ENCODE data around the gene NR2C2AP.
A peak's percentile ranks its signal among the peaks of the same experiment; 100 is the strongest.
"Not testable (repeated sequence)": the region's sequence is repeated elsewhere in the genome, so short reads cannot be mapped to it uniquely, and the experiment has no call there.

Gene NR2C2AP, protein sequence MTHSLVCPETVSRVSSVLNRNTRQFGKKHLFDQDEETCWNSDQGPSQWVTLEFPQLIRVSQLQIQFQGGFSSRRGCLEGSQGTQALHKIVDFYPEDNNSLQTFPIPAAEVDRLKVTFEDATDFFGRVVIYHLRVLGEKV

DNA sequence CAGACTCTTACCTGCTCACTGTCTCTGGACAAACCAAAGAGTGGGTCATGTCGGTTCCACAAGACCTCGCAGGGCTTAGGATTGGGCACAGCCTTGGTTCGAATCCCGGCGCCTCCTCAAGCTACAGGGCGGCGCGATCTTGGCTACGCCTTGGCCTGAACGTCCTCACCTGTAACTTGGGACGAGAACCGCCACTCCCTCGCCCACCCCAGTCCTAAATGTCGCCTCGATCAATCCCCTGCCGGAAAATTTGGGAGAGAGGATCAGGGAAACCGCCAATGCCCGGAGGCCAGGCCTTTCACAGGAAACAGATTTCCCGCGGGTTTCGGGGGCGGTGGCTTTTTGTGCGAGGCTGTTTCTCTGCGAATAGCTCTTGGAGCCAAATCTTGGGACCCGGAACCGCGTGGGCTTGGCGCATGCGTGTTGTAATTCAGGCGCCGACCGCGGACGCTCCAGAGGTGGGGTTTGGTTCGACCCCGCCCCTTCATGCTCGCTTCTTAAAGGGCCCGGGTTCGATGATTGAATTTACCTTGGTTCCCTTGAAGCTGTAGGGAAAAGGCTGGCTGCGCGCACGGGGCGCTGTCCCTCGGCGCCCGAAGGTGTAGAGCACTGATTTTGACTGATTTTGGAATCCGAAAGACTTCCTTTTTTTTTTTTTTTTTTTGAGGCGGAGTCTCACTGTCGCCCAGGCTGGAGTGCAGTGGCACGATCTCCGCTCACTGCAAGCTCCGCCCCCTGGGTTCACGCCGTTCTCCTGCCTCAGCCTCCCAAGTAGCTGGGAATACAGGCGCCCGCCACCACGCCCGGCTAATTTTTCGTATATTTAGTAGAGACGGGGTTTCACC lies at the start of gene NR2C2AP:
Gene NR2C2AP, minus strand, starts transcription at position 403 of the 845 bp plus-strand sequence. Its CDS starts 354 bp downstream, at position 49.
- DNase-seq = peak; percentile 88

DNA sequence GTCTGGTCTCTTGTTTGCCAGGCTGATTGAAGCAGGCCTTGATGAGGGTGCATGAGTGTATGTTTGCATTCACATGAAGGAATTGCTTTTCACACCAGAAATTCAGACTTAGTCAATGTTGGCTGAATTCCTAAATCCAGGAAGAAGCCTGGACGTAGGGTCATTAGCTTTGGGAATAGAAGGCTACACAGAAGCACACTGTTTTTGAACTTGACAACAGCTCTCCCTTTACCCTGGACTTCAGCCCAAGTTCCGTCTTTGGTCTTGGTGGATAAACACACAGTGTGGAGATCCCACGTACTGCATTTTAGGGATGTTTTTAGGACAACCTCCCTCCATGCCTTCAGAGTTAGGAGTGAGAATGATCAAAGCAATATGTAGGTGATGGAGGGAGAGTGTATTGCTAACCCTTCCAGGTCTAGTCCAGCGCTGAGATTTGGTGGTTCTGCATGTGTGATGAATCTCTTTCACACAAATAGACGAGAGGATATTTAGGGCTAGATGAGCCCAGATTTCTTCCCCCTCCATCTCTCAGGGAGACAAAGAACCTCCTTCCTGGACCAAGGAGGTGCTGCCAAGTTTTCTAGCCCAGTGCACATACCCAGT lies 47.1 kb upstream of the NR2C2AP start:
- no peak for DNase-seq

DNA sequence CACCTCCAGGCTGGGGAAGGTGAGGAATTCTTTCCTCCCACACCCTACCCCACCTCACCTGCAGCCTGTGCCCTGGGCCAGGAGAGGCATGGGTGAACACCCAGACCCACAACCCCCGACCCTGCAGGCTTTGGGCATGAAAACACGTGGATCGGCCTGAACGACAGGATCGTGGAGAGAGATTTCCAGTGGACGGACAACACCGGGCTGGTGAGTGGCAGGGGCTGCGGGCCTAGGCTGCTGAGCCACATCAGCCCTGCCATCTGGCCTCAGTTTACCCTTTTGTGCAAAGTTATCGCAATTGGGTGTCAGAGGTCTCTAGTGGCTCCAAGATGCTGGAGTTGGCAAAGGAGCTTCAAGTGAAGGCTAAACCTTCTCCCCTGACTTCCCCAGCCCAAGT lies 37.3 kb upstream of the NR2C2AP start:
- DNase-seq = no peak

DNA sequence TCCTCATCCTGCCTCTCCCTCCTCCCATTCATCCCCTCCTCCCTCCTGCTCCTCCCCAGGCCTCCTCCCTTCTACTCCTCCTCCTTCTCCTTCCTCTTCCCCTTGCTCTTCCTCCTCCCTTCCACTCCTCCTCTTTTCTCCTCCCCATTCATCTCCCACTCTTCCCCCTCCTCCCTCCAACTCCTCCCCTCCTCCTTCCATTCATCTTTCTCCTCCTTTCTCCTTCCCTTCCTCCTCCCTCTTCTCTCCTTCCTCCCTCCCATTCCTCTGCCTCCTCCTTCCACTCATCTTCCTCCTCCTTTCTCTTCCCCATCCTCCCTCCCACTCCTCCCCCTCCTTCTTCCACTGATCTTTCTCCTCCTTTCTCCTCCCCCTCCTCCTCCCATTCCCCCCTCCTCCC lies 36.5 kb upstream of the NR2C2AP start:
- DNase-seq = no peak

DNA sequence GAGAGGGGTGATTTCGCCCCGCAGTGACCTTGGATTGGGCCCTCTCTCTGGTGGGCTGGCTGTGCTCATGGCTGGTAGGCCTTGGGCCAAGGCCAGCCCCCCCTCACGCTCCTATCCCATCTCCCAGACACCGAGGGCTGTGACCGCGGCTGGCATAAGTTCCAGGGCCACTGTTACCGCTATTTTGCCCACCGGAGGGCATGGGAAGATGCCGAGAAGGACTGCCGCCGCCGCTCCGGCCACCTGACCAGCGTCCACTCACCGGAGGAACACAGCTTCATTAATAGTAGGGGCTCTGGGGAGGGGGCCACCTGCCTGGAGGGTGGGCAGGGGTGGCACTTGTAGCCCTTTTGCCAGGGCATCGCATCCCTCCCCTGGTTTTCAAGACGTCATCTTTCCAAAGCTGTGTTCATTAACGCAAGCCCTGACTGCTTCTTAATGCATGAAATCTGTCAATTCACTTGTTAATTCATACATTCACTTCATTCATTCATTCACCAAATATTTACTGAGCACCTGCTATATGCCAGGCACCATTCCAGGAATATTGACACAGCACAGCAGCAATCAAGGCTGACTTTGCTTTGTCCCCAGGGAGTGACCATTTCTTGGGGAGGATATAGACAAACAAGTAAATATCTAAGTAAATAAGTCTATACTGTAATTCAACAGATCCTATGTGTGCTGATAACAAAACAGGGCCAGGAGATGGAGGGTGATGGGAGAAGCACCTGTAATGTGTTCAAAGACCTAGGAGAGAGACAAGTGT lies 35.1 kb upstream of the NR2C2AP start:
- DNase-seq = no peak

DNA sequence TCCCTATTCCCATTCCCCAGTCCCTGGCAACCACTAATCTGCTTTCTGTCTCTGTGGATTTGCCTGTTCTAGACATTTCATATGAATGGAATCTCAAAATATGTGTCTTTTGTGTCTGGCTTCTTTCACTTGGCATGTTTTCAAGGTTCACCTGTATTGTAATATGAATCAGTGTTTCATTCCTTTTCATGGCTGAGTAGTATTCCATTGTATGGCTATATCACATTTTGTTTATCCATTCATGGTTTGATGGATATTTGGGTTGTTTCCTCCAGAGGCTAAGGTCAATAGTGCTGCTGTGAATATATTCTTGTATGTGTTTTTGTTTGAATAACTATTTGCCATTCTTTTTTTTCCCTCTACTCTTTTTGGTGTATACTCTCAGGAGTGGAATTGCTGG lies 33.0 kb upstream of the NR2C2AP start:
- no peak for DNase-seq

DNA sequence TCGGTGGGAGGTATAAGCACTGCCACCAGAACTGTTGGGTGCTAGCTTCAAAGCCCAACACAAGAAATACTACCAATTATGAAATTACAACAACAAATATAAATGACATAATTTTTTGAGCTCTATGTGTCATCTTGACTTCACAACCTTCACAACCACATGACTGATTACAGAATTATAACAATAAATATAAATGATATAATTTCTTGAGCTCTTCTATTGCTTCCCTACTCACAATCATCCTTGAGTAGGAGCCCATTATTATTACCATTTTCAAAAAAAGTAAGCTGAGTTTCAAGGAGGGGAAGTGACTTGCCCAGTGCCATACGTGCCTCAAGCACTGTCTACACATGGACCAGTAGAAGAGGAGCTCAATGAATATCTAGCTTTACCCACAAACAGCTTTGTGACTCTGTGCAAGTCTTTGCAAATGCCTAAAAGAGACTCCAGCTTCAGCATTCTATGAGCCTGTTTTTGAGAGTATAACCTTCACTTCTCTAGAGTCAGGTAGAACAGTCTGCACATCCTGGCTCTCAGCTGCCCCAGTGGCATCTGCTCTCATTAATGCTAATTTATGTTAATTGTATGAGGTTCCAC lies 31.1 kb upstream of the NR2C2AP start:
- DNase-seq = no peak

DNA sequence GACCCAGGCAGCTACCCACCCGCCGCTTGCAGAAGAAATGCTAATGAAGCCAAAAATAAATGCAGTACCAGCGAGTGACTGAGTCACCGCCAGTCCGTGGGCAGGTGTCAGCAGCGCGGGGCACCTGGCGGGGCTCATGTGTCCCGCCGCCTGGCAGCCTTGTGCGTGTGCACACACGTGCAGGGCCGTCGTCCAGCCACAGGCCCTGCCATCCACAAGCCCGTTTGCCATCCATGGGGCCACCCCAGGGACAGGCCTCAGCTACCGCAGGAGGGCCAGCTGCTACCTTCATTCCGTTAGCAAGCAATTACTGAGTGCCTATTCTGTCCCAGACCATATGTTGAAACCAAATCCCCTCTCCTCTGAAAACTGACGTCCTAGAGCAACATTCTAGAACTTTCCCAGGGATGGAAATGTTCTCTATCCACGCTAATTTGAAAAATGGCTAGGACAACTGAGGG lies 29.1 kb upstream of the NR2C2AP start:
- peak; percentile 81 for DNase-seq

DNA sequence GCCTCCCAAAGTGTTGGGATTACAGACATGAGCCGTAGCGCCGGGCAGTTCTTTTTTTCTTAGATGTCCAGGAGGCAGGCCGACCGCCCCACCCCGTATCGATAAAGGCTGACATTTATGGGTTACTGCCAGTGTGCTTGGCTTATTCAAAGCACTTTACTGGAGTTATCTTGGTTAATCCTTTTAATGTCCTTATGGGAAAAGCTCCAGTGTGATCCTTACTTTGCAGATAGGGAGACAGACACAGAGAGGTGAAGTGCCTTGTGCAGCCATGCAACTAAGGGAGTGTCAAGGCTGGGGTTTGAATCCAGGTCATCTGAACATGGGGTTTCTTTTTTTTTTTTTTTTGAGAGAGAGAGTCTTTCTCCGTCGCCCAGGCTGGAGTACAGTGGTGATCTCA lies 27.8 kb upstream of the NR2C2AP start:
- DNase-seq = no peak

DNA sequence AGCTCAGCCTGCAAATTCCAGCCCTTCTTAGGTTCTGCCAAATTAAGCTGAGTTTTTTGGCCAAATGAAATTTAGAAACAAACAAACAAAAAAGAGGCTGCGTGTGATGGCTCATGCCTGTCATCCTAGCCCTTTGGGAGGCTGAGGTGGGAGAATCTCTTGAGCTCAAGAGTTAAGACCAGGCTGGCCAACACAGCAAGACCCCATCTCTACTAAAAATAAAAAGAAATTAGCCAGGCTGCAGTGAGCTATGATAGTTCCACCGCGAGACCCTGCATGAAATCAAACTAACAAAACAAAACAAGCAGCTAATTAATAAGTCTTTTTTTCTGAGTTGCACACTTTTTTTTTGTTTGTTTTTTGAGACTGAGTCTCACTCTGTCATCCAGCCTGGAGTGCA lies 26.5 kb upstream of the NR2C2AP start:
- no peak for DNase-seq

DNA sequence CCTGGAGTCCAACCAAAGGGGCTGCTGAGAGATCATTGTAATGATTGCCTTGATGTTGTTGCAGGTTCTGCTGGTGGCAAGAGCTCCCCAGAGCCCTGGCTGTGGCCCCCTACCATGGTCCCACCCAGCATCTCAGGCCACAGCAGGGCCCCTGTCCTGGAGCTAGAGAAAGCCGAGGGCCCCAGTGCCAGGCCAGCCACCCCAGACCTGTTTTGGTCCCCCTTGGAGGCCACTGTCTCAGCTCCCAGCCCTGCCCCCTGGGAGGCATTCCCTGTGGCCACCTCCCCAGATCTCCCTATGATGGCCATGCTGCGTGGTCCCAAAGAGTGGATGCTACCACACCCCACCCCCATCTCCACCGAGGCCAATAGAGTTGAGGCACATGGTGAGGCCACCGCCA lies 24.0 kb upstream of the NR2C2AP start:
- DNase-seq = no peak

DNA sequence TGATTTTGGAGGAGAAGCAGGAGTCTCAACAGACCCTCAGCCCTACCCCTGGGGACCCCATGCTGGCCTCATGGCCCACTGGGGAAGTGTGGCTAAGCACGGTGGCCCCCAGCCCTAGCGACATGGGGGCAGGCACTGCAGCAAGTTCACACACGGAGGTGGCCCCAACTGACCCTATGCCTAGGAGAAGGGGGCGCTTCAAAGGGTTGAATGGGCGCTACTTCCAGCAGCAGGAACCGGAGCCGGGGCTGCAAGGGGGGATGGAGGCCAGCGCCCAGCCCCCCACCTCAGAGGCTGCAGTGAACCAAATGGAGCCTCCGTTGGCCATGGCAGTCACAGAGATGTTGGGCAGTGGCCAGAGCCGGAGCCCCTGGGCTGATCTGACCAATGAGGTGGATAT lies 23.4 kb upstream of the NR2C2AP start:
- DNase-seq = no peak

DNA sequence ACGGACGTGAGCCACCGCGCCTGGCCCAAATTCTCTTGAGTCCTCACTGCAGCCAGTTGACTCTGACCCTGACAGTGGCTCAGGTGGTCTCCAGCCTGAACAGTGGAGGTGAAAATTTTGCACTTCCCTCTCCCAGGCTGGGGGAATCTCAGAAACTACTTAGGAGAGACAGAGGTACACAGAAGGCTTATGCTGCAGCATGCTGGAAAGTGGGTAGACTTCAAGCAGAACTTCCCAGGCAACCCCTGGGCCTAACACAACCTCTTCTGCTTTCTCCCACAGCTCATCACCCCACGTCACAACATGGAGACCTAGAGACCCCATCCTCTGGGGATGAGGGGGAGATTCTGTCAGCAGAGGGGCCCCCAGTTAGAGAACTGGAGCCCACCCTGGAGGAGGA lies 23.0 kb upstream of the NR2C2AP start:
- DNase-seq = no peak

DNA sequence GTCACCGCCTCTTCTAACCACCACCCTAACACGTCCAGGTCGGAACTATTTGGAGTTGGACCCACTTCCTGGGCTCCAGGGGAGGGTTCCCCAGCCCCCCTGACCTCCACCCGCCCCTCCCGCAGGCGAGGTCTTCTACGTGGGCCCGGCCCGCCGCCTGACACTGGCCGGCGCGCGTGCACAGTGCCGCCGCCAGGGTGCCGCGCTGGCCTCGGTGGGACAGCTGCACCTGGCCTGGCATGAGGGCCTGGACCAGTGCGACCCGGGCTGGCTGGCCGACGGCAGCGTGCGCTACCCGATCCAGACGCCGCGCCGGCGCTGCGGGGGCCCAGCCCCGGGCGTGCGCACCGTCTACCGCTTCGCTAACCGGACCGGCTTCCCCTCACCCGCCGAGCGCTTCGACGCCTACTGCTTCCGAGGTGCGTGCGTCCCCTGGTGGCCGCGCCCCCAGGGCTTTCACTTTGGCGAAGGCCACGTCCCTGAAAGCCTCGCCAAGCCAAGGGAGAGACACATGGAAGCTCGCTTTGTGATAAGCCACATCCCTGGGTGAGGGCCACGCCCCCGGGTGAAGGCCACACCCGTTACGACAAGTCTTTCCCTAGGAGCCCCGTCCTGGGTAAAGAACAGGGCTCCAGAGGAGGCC lies 21.8 kb upstream of the NR2C2AP start:
- peak; percentile 16 for DNase-seq

DNA sequence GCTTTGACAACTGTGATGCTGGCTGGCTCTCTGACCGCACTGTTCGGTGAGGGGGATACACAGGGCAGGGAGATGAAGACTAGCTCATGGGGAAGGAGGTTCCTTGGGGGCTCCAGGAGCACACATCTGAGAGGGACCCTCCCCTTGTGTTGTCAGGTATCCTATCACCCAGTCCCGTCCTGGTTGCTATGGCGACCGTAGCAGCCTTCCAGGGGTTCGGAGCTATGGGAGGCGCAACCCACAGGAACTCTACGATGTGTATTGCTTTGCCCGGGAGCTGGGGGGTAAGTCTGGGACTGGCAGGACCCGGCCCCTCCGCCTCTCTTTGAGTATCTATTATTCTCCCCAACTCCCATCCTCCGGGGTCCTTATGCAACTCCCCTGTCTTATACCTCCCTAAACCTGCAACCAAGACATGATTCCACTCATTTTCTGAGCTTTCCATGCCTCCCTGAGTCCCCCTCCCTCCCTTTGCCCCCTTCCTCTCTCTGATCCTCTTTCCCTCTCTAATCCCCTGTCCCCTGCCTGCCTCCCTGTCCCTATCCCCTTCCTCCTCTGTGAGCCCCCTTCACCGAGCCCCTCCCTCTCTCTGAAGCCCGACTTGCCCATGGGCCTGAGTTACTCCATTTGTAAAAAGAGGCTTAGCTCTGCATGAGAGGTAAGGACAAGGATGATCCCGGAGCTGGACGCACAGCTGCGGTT lies 21.1 kb upstream of the NR2C2AP start:
- no peak for DNase-seq

DNA sequence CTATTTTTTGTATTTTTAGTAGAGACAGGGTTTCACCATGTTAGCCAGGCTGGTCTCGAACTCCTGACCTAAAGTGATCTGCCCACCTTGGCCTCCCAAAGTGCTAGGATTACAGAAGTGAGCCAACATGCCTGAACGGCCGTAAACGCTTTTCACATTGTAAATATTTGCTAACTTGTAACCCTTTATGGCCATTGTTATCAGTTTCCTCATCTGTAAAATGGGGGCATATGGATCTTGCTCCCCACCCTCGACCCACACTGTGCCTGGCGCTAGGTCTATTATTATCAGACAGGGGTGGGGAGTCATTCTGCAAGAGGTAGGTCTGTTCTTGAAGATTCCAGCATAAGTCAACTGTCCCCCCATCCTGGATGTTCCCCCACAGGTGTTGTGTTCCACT lies 20.4 kb upstream of the NR2C2AP start:
- DNase-seq = no peak

DNA sequence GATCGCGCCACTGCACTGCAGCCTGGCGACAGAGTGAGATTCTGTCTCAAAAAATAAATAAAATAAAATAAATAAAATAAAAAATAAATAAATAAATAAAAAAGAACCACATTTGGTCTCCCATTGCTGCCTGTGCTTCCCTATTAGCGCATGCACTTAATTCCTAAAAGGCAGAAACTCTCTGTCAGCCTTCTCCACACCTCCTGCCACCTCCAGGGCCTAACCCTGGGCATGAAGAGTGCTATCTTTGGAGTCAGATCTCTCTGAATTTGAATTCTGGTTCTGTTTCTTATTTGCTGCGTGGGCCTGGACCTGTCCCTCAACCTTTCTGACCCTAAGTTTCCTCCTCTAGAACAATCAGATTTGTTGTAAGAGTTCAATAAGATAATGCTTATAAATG lies 19.8 kb upstream of the NR2C2AP start:
- DNase-seq = no peak

DNA sequence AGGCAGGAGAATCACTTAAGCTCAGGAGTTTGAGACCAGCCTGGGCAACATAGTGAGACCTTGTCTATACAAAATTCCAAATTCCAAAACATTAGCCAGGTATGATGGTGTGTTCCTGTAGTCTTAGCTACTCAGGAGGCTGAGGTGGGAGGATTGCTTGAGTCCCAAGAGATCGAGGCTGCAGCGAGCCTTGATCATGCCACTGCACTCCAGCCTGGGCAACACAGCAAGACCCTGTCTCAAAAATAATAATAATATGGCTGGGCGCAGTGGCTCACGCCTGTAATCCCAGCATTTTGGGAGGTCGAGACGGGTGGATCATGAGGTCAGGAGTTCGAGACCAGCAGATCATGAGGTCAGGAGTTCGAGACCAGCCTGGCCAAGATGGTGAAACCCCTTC lies 17.8 kb upstream of the NR2C2AP start:
- DNase-seq = not testable (repeated sequence)

DNA sequence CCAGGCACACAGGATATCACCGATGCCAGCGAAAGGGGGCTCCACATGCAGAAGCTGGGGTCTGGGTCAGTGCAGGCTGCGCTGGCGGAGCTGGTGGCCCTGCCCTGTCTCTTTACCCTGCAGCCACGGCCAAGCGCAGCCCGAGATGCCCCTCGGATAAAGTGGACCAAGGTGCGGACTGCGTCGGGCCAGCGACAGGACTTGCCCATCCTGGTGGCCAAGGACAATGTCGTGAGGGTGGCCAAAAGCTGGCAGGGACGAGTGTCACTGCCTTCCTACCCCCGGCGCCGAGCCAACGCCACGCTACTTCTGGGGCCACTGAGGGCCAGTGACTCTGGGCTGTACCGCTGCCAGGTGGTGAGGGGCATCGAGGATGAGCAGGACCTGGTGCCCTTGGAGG lies 15.7 kb upstream of the NR2C2AP start:
- DNase-seq = no peak

DNA sequence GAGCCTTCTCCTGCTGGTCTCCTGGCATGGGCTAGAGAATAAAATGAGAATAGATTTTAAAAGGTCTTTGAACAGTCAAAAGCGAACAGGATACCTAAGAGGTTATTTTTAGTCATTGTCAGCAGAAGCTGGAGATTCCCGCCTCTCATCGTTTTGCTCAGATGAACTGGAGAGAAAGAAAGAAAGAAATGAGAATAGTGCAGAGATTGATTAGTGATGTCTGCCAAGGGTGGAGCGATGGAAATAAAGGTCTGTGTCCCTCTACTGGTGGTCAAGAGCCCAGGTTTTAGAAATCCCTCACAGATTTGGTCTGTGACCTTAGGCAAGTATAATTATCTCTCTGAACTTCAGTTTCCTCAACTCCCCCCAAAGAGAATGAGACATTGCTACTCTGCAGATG lies 13.9 kb upstream of the NR2C2AP start:
- no peak for DNase-seq

DNA sequence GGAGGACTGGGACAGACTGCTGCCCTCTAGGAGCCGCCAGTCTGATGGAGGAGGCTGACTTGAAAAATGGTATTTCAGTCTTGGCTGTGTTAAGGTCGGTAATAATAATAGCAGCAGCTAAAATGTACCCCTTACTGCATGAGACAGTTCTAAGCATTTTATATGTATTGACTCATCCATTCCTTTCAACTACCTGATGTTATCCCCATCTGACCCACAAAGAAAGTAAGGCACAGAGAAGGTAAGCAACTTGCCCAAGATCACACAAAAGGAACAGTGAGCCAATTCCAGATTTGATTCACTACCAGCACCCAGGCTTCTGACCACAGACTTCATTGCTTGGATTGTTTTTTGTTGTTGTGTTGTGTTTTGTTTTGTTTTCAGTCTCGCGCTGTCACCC lies 12.6 kb upstream of the NR2C2AP start:
- no peak for DNase-seq

DNA sequence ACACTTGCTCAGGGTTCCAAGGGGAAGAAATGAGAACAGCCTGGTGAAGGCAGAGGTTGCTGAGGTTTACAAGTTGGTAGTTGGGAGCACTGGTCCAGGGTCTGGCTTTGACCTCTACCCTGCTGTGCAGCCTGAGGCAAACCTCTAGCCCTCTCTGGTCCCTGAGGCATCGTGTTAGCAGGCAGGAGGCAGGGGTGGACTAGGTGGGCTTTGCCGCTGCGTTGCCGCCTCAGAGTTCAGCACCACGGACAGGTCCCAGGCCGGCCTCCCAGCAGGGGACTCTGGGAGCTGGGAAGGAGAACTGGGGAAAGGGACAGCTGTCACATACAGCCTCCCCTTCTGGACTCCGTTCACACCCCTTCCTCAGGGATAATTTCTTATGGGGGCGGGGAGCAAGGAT lies 11.7 kb upstream of the NR2C2AP start:
- no peak for DNase-seq
